Ishikawa (cell line): ENCODE results near the gene IGFBP4.

ENCODE experiments used
- CEBPB ChIP-seq: IDR thresholded peaks from 2 replicates; pipeline ENCODE4 v1.6.1; 2012
- CREB1 ChIP-seq: IDR thresholded peaks from 2 replicates; pipeline ENCODE4 v1.6.1; 2012; ENCODE audit warnings: low read depth
- EGR1 ChIP-seq: IDR thresholded peaks from 2 replicates; pipeline ENCODE4 v1.6.1; 2012
- EP300 ChIP-seq: IDR thresholded peaks from 2 replicates; pipeline ENCODE4 v1.6.1; 2012; ENCODE audit warnings: borderline replicate concordance
- MAX ChIP-seq: IDR thresholded peaks from 2 replicates; pipeline ENCODE4 v1.6.1; 2012
- RAD21 ChIP-seq: IDR thresholded peaks from 2 replicates; pipeline ENCODE4 v1.6.1; 2012; ENCODE audit warnings: low read depth
- REST ChIP-seq: IDR thresholded peaks from 2 replicates; pipeline ENCODE4 v1.6.1; 2012; ENCODE audit warnings: low read depth, mild to moderate bottlenecking
- TAF1 ChIP-seq: IDR thresholded peaks from 2 replicates; pipeline ENCODE4 v1.6.1; 2012; ENCODE audit warnings: low read depth, mild to moderate bottlenecking
- TCF12 ChIP-seq: IDR thresholded peaks from 2 replicates; pipeline ENCODE4 v1.6.1; 2012; ENCODE audit warnings: low read depth
- TEAD4 ChIP-seq: IDR thresholded peaks from 2 replicates; pipeline ENCODE4 v1.6.1; 2012
- USF1 ChIP-seq: IDR thresholded peaks from 2 replicates; pipeline ENCODE4 v1.6.1; 2012
- YY1 ChIP-seq: IDR thresholded peaks from 2 replicates; pipeline ENCODE4 v1.6.1; 2012; ENCODE audit warnings: low read depth
- ZBTB7A ChIP-seq: IDR thresholded peaks from 2 replicates; pipeline ENCODE4 v1.6.1; 2012; ENCODE audit warnings: low read depth

- TF ChIP-seq REST (no peak), TAF1 (no peak), EGR1 (no peak), MAX (no peak), YY1 (no peak), RAD21 (no peak), USF1 (no peak), TEAD4 (no peak), EP300 (no peak), CEBPB (no peak), TCF12 (no peak), ZBTB7A (no peak), CREB1 (no peak)
Observed at GRCh38 chr17:40448639-40449261, 5.5 kb downstream of the IGFBP4 start.
